ENCODE data around the gene IL1RAPL2.

DNA sequence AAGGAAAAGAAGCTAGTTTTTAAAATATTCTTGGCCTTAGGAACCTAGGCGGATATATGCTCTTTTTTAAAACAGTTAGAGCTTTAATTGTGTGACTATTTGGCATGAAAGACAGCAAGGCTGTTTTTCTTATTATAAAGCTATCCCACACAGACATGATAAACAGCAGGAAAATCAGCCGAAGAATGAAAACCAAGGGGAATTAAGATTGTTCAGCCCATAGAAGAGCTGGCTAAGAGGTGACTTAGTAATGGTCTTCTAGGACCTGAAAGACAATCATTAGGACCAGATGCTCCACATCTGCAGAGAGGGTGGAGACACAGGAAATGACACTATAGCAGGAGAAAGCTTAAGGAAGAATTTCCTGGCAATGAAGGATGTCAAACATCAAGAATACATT is 1085.0 kb downstream of the IL1RAPL2 start:
- TF ChIP-seq RAD21 (IDR thresholded peaks at IDR 0.05; ENCODE audit: low read length) (no peak), RCOR1 (IDR thresholded peaks at IDR 0.05; ENCODE audit: low read length) (no peak), USF2 (IDR thresholded peaks at IDR 0.05; ENCODE audit: borderline replicate concordance, low read depth, low read length) (no peak), EZH2phosphoT487 (IDR thresholded peaks at IDR 0.05; ENCODE audit: borderline replicate concordance, low read depth) (no peak), CHD2 (IDR thresholded peaks at IDR 0.05; ENCODE audit: low read length, partially characterized antibody) (no peak), FOXJ3 (CRISPR knock-in tag; IDR thresholded peaks at IDR 0.05) (no peak), NFIC (IDR thresholded peaks at IDR 0.05; ENCODE audit: borderline replicate concordance) (no peak), MAX (IDR thresholded peaks at IDR 0.05; ENCODE audit: low read depth) (no peak)
- TF ChIP-seq, protein P1, sequence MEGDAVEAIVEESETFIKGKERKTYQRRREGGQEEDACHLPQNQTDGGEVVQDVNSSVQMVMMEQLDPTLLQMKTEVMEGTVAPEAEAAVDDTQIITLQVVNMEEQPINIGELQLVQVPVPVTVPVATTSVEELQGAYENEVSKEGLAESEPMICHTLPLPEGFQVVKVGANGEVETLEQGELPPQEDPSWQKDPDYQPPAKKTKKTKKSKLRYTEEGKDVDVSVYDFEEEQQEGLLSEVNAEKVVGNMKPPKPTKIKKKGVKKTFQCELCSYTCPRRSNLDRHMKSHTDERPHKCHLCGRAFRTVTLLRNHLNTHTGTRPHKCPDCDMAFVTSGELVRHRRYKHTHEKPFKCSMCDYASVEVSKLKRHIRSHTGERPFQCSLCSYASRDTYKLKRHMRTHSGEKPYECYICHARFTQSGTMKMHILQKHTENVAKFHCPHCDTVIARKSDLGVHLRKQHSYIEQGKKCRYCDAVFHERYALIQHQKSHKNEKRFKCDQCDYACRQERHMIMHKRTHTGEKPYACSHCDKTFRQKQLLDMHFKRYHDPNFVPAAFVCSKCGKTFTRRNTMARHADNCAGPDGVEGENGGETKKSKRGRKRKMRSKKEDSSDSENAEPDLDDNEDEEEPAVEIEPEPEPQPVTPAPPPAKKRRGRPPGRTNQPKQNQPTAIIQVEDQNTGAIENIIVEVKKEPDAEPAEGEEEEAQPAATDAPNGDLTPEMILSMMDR (IDR thresholded peaks at IDR 0.05) = no peak

All from SK-N-SH (cell line).